ENCODE results near the gene FAM219A.

FAM219A gene, protein sequence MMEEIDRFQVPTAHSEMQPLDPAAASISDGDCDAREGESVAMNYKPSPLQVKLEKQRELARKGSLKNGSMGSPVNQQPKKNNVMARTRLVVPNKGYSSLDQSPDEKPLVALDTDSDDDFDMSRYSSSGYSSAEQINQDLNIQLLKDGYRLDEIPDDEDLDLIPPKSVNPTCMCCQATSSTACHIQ

GRCh38 chr9:34458013-34458958, at the start of gene FAM219A, which contains the start of gene DNAI1:
Gene FAM219A, minus strand, starts transcription at chr9:34458570. Its CDS starts 307 bp downstream, at chr9:34458263.
Gene DNAI1, plus strand, starts transcription at chr9:34458805. Its CDS starts 201 bp downstream, at chr9:34459006.
- peak; percentile 82 for FAIRE-seq

DNA sequence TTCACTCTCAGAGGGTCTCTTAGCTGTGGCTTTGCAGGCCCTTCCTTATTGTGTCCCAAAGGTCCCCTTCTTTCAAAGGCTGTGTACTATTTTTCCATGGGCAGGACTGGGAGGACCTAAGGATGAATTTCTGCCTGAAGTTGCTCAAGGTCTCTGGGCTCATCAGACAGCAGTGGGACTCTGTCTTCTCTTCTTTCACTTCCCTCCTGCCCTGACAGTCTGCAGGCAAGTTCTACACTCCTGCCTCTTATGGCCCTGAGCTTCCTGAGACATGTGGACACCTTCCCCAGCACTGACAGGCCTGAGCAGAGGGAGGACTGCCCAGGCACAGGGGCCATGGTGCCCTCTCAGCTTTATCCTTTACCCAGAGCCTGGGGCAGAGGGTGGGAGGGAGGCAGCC, 49.6 kb upstream of the FAM219A start:
- no peak for FAIRE-seq

DNA sequence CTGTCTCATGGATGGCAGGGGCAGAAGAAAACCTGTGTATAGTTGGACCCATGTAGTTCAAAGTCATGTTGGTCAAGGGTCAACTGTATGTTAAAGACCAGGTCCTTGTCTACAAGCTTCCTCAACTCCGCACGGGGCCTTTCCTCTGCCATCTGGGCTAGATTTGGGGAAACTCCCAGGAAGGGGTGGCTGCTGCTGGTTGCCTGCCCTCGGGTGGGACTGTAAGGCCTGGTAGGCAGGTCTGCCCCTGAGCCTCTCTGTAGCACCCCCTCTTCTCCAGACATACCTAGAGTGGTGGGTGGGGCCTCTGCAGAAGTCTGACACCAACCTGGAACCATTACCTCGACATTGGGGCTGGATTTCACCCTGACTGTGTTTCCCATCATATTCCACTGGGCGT, 49.2 kb upstream of the FAM219A start:
- FAIRE-seq: no peak

- FAIRE-seq: no peak
These were observed 48.3 kb upstream of the FAM219A start for GRCh38 chr9:34506623-34507022.

- FAIRE-seq: no peak
These were observed 47.2 kb upstream of the FAM219A start for GRCh38 chr9:34505370-34506120.

DNA sequence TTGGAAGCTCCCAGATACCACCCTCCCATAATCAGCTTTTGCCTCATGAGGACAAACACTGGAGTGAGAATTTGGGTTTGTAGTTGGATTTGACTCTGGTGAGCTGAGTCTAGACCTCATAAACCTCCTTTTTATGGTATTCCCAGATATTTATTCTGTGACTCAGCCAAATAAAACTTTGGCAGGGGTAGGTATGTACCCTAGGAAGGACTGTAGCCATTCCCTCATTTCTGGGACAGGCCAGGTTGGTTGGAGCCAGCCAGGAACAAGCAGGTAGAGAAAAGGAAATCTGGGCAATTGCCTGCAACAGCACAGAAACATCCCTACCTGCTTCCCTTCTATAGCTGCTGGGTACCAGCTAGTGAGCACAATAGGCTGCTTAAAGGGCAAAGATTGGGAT, 45.0 kb upstream of the FAM219A start:
- FAIRE-seq: no peak

DNA sequence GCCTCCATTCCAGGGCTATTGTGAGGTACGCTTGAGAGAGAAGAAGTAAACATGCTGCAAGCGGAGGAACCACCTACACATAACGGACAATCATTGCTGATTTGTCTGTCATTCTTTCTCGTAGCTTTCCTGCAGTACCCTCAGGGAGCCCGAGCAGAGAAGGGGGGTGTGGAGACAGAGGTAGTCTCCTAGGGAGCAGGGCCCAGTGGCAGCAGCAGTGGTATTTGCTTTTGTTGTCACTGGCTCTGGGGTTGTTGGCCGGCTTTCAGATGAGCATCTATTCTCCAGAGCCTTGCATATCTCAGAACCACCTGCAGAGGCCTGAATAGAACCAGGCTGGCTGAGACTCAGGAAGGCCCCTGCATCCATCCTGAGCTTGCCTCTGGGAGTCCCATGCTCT, 44.5 kb upstream of the FAM219A start:
- no peak for FAIRE-seq

- FAIRE-seq: no peak
These were observed 44.1 kb upstream of the FAM219A start for GRCh38 chr9:34502471-34502870.

- no peak for FAIRE-seq
These were observed 43.6 kb upstream of the FAM219A start for GRCh38 chr9:34501889-34502425.

DNA sequence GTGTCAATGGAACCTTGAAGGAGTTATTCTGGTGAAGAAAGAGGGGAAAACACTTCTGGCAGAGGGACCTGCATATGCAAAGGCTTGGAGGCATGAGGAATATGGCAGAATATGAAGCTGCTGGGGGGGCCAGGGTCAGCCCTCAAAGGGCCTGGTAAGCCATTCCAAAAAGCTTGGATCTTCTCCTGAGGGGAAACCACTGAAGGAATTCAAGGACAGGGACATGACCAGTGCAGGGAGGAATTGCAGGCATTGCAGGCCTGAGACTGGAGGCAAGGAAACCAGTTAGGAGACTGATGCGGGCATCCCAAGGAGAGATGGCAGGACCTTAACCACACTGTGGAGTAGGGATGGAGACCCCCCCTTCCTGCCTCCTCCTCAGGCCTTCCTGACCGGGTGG, 43.0 kb upstream of the FAM219A start:
- FAIRE-seq: no peak

- FAIRE-seq: no peak
These were observed 42.4 kb upstream of the FAM219A start for GRCh38 chr9:34500623-34501267.

- FAIRE-seq: no peak
These were observed 40.7 kb upstream of the FAM219A start for GRCh38 chr9:34499076-34499475.

GRCh38 chr9:34498553-34498952, 40.2 kb upstream of the FAM219A start:
- no peak for FAIRE-seq

- no peak for FAIRE-seq
These were observed 37.9 kb upstream of the FAM219A start for GRCh38 chr9:34496149-34496712.

GRCh38 chr9:34493972-34494535, 35.7 kb upstream of the FAM219A start:
- FAIRE-seq: no peak

DNA sequence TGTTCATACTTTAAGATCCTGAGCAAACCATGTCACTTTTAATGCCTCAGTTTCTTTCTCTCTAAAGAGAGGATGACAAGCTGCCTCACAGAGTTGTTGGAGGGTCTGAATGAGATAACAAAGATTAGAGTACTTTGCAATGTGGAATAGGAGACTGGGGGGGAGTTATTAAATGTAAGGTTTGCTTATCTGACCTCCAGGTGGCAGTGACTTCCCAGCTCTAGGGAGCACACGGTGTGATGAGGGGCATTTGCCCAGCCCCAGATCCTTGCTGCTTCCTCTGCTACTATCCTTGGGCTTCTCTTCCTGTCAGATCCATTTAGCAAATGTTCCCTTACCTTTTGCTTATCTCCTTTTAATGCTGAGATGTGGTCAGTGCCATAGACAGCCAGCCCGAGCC, 33.7 kb upstream of the FAM219A start:
- no peak for FAIRE-seq

DNA sequence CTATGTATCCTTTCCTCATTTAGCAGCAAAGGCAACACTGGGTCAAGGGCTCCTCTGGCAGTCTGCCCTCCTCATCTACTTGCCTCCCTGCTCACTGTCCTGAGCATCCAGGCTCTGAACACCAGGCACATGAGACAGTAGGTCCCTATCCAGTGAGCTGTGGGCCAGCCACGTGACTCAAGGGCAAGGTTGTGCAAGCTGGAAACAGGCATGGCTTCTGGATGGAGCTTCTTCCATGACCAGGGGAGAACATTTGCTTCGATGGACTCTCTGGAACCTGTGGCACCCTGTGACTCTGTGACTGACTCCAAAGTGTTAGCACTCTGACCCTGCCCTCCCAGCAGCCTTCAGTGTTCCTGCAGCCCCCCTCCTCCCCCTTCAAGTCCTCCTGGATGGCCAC, 33.2 kb upstream of the FAM219A start:
- FAIRE-seq: no peak

GRCh38 chr9:34490760-34491159, 32.4 kb upstream of the FAM219A start:
- no peak for FAIRE-seq

DNA sequence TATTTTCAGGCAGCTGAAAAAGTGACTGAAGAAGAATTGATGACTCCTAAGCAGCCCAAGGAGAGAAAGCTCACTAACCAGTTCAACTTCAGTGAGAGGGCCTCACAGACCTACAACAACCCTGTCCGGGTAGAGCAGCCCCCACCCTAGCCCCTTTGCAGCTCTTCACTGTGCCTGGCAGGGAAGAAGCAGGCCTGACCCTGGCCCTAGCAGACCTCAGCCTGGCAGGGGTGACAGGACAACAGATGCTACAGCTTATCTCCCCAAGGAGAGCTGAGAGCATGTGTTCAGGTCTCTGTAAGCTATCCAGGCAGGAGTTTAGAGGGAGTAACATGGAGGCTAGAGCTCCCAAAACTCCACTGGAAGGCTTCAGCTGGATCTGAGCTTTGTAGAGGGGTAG, 32.0 kb upstream of the FAM219A start:
- no peak for FAIRE-seq

DNA sequence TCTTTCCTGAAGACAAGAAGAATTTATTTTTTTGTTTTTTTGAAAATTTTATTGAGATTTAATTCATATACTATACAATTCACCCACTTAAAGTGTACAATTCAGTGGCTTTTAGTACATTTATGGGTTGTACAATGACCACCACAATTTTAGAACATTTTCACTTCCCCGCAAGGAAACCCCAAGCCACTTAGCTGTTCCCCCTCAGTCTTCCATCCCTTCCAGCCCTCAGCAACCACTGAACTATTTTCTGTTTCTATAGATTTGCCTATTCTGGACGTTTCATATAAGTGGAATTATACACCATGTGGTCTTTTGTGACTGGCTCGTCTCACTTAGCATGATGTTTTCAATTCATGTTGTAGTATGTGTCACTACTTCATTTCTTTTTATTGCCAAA, 28.2 kb upstream of the FAM219A start:
- FAIRE-seq: no peak

DNA sequence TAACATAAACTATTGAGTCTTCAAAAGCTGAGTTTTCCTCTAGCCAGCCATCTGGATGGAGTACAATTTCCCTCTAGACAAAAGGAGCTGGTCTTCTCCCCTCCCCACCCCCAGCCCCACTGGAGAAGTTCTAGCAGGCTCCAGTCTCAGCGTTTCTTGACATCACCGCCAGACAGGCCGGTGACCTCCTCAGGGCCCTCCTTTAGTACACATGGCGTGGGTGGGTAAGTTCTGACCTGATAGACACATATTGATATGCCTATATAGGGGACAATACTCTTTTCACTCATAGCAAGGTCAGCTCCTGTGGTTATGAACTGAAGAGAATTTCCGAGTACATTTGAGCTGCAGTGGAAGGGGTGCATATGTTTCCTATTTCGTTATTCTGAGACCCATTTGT, 27.5 kb upstream of the FAM219A start:
- FAIRE-seq: no peak

- FAIRE-seq: no peak
These were observed 26.3 kb upstream of the FAM219A start for GRCh38 chr9:34484678-34485077.
